Measurements from ENCODE around the gene AP2S1. TPM values are rescaled to one million over a fixed set of nuclear protein-coding genes. Genes with fewer than 3 reads are reported as not detected.

Gene AP2S1
- total and polyA plus RNA-seq, 2 of the 8 experiments (the other 6 are each of a cell fraction or from before 2014, with no cell fraction given) = 195 to 211 TPM

GRCh38 chr19:46850228-46851203 lies at the start of gene AP2S1 (continued):
- peak; percentile 65 for TF ChIP-seq BRCA1 (IDR thresholded peaks at IDR 0.05; ENCODE audit: low read depth, low read length)
- TF ChIP-seq EGR1 (IDR thresholded peaks at IDR 0.05; ENCODE audit: borderline replicate concordance, low read depth, low read length) = no peak
- peak; percentile 3 to 82; a peak in 2 of 4 replicates for TF ChIP-seq SIN3A (conservative IDR thresholded peaks at IDR 0.05 in 1 of 2, IDR thresholded peaks at IDR 0.05 in 1 of 2; ENCODE audit: low read depth in 1 of 2, low read length in 2 of 2)
- no peak for TF ChIP-seq RXRA (IDR thresholded peaks at IDR 0.05; ENCODE audit: insufficient read depth, low read depth, low read length)
- no peak for TF ChIP-seq KDM4A (IDR thresholded peaks at IDR 0.05; ENCODE audit: low read depth, low read length, severe bottlenecking)
- TF ChIP-seq HDAC6 (IDR thresholded peaks at IDR 0.05; ENCODE audit: low read depth, low read length) = no peak
- no peak for TF ChIP-seq CTCF (IDR thresholded peaks at IDR 0.05; ENCODE audit: control extremely low read depth in 1 of 3, insufficient read depth in 1 of 3, low read depth in 1 of 3, low read length in 3 of 3)
- peak; percentile 78 for TF ChIP-seq SP1 (IDR thresholded peaks at IDR 0.05; ENCODE audit: low read depth, low read length)
- peak; percentile 60 for TF ChIP-seq SAP30 (IDR thresholded peaks at IDR 0.05; ENCODE audit: insufficient read depth, insufficient replicate concordance, low read length)
- 0 out of 2 replicates have a peak, but pooled peaks have one; percentile 28 for TF ChIP-seq E2F6 (IDR thresholded peaks at IDR 0.05)
- TF ChIP-seq POLR2A (IDR thresholded peaks at IDR 0.05; ENCODE audit: control extremely low read depth in 1 of 2, low read depth in 2 of 2, low read length in 2 of 2) = peak; percentile 15 to 75
- TF ChIP-seq NRF1 (IDR thresholded peaks at IDR 0.05; ENCODE audit: low read depth, low read length) = no peak
- no peak for TF ChIP-seq SRF (IDR thresholded peaks at IDR 0.05; ENCODE audit: low read depth, low read length)
- TF ChIP-seq USF2 (IDR thresholded peaks at IDR 0.05; ENCODE audit: low read length) = no peak
- peak; percentile 72 for TF ChIP-seq TBP (IDR thresholded peaks at IDR 0.05; ENCODE audit: low read depth, low read length)
- TF ChIP-seq SP4 (IDR thresholded peaks at IDR 0.05; ENCODE audit: low read length) = peak; percentile 86; the same call in 1 of the 2 replicates
- no peak for TF ChIP-seq BACH1 (IDR thresholded peaks at IDR 0.05; ENCODE audit: low read length)
- no peak for TF ChIP-seq CEBPB (IDR thresholded peaks at IDR 0.05; ENCODE audit: low read depth, low read length)
- peak; percentile 89 for TF ChIP-seq ASH2L (IDR thresholded peaks at IDR 0.05; ENCODE audit: low read length)
- TF ChIP-seq BCL11A (IDR thresholded peaks at IDR 0.05; ENCODE audit: low read depth in 2 of 2, low read length in 2 of 2) = no peak

Data from H1 (cell line).